Loucy (cell line): ENCODE data around the gene IL1B.

Experiments used
- H2AFZ ChIP-seq: fragments of 200-600 bp; sonication (generic); 2 replicates; pipeline ENCODE4 v1.6.0; 2016; ENCODE audit warnings: antibody characterized with exemption, mild to moderate bottlenecking, low read length, moderate library complexity
- H3F3A ChIP-seq: fragments of 200-600 bp; 2 replicates; pipeline ENCODE4 v1.6.0; 2016; ENCODE audit warnings: antibody characterized with exemption, low read depth, mild to moderate bottlenecking
- H3K27me3 ChIP-seq: fragments of 200-600 bp; sonication (generic); 2 replicates; pipeline ENCODE4 v1.6.1; 2014; ENCODE audit warnings: low read length, mild to moderate bottlenecking; ENCODE audit not compliant: insufficient read depth, poor library complexity, severe bottlenecking
- H3K36me3 ChIP-seq: fragments of 200-600 bp; sonication (generic); 2 replicates; pipeline ENCODE4 v1.6.1; 2016; ENCODE audit warnings: low read length; ENCODE audit not compliant: insufficient read depth
- H3K4me1 ChIP-seq: fragments of 200-600 bp; sonication (generic); 2 replicates; pipeline ENCODE4 v1.5.1; 2014; ENCODE audit warnings: low read length, mild to moderate bottlenecking; ENCODE audit not compliant: insufficient read depth, poor library complexity, severe bottlenecking
- H3K4me2 ChIP-seq: fragments of 200-600 bp; sonication (generic); 2 replicates; pipeline ENCODE4 v1.6.0; 2014; ENCODE audit warnings: antibody characterized with exemption, low read length, low read depth, mild to moderate bottlenecking; ENCODE audit not compliant: poor library complexity, severe bottlenecking
- H3K4me3 ChIP-seq: fragments of 200-600 bp; sonication (generic); 2 replicates; pipeline ENCODE4 v1.5.1; 2014; ENCODE audit warnings: low read length, mild to moderate bottlenecking, mixed read lengths; ENCODE audit not compliant: poor library complexity, severe bottlenecking
- H3K79me2 ChIP-seq: fragments of 200-600 bp; sonication (generic); 2 replicates; pipeline ENCODE4 v1.6.1; 2014; ENCODE audit warnings: low read length; ENCODE audit not compliant: insufficient read depth
- H3K9ac ChIP-seq: fragments of 200-600 bp; sonication (generic); 2 replicates; pipeline ENCODE4 v1.6.0; 2014; ENCODE audit warnings: mild to moderate bottlenecking, low read depth, low read length, moderate library complexity; ENCODE audit not compliant: poor library complexity, severe bottlenecking
- H3K9me2 ChIP-seq: fragments of 200-600 bp; sonication (generic); replicated peaks from 2 replicates; pipeline ENCODE4 v1.6.1; 2016; ENCODE audit warnings: low read depth, low read length, mixed read lengths
- H3K9me3 ChIP-seq: fragments of 200-600 bp; sonication (generic); 2 replicates; pipeline ENCODE4 v1.6.1; 2014; ENCODE audit warnings: mild to moderate bottlenecking, antibody characterized with exemption, low read length, low read depth; ENCODE audit not compliant: insufficient read depth
- H4K20me1 ChIP-seq: fragments of 200-600 bp; sonication (generic); 2 replicates; pipeline ENCODE4 v1.6.0; 2014; ENCODE audit warnings: antibody characterized with exemption, low read length, mild to moderate bottlenecking; ENCODE audit not compliant: insufficient read depth, poor library complexity, severe bottlenecking
- EZH2phosphoT487 ChIP-seq: fragments of 200-600 bp; IDR thresholded peaks from 2 replicates; pipeline ENCODE4 v1.6.1; 2018; ENCODE audit warnings: antibody characterized with exemption, mild to moderate bottlenecking, moderate library complexity, borderline replicate concordance
- TF ChIP-seq, protein P1 (sequence below): fragments of 200-600 bp; sonication (generic); conservative IDR thresholded peaks from 2 replicates; pipeline ENCODE4 v1.5.1; 2014; ENCODE audit warnings: mild to moderate bottlenecking, antibody characterized with exemption, low read length

The IL1B gene

DNA sequence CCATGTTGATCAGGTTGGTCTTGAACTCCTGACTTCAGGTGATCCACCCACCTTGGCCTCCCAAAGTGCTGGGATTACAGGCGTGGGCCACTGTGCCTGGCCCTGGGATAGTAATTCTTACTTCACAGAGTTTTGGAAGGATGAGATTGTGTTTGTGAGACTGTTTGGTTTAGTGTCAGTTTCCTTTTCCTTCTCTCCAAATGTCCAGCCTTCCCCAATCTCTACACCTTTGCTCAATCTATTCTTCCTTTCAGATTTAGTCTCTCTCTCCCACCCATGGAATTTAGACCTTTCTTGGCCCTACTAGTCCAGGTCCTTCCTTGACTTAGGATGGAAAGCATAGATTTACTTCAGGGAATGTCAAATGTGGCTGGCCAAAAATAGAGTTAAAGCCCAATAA, 40.1 kb downstream of the IL1B start:
- Histone ChIP-seq H3K4me2 (no peak overlapping the region), H3K4me3 (no peak overlapping the region), H3F3A (no peaks in the 10 kb centered on the region), H3K36me3 (no peaks in the 10 kb centered on the region), H2AFZ (no peak overlapping the region), H3K79me2 (no peaks in the 10 kb centered on the region), H3K27me3 (no peaks in the 10 kb centered on the region), H4K20me1 (no peaks in the 10 kb centered on the region), H3K9me2 (no peaks in the 10 kb centered on the region), H3K4me1 (peaks cover 2% of the 10 kb centered on the region), H3K9ac (no peak overlapping the region), H3K9me3 (no peaks in the 10 kb centered on the region)
- no peak for TF ChIP-seq EZH2phosphoT487
- TF ChIP-seq, protein P1, sequence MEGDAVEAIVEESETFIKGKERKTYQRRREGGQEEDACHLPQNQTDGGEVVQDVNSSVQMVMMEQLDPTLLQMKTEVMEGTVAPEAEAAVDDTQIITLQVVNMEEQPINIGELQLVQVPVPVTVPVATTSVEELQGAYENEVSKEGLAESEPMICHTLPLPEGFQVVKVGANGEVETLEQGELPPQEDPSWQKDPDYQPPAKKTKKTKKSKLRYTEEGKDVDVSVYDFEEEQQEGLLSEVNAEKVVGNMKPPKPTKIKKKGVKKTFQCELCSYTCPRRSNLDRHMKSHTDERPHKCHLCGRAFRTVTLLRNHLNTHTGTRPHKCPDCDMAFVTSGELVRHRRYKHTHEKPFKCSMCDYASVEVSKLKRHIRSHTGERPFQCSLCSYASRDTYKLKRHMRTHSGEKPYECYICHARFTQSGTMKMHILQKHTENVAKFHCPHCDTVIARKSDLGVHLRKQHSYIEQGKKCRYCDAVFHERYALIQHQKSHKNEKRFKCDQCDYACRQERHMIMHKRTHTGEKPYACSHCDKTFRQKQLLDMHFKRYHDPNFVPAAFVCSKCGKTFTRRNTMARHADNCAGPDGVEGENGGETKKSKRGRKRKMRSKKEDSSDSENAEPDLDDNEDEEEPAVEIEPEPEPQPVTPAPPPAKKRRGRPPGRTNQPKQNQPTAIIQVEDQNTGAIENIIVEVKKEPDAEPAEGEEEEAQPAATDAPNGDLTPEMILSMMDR = no peak

DNA sequence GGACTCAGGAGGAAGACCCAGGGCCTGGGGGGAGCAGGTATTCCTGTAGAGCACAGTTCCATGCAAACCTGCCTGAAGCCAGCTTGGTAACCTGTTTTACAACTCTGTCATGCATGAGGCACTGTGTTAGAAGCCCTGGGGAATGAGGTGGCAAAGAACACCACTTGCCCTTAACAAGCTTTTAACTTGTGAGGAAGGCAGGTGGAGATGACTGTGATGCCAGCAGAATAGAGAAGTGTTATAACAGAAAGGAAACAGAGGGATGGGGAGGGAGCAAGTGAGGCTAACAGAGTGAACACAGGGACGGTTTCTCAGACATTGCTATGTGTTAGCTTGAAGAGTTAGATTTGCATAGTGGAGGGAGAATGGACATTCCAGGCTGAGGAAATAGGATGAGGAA, 40.8 kb downstream of the IL1B start:
- TF ChIP-seq, protein P1 = no peak
- no peak for TF ChIP-seq EZH2phosphoT487
- no peaks in the 10 kb centered on the region for H3K27me3 ChIP-seq
- no peaks in the 10 kb centered on the region for H3K9me3 ChIP-seq
- no peak overlapping the region for H2AFZ ChIP-seq
- H3K9me2 ChIP-seq = no peaks in the 10 kb centered on the region
- H3F3A ChIP-seq = no peaks in the 10 kb centered on the region
- no peaks in the 10 kb centered on the region for H3K36me3 ChIP-seq
- no peak overlapping the region for H3K9ac ChIP-seq
- H3K79me2 ChIP-seq = no peaks in the 10 kb centered on the region
- no peak overlapping the region for H3K4me3 ChIP-seq
- peaks cover 2% of the 10 kb centered on the region for H3K4me1 ChIP-seq
- H3K4me2 ChIP-seq = no peak overlapping the region
- H4K20me1 ChIP-seq = no peaks in the 10 kb centered on the region

DNA sequence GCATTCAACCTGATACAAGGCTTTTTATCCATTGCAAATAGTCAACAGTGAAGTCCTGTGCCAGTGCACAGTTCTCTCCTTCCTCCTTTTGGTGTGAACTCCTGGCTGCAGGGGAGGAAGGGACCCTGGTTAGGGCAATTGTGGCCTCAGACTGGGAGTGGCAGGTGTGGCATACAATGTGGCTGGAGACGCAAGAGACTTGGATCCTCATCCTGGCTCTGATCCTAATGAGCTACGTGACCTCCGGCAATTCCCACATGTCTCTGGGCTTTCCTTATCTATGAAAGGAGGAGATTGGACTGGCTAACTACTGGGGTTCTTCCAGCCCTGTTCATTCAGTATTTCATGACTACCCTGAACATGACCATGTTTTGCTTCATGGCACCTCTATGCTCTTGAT, 41.7 kb downstream of the IL1B start:
- peaks cover 2% of the 10 kb centered on the region for H3K4me1 ChIP-seq
- H4K20me1 ChIP-seq = no peaks in the 10 kb centered on the region
- no peaks in the 10 kb centered on the region for H3K79me2 ChIP-seq
- no peak for TF ChIP-seq EZH2phosphoT487
- TF ChIP-seq, protein P1 = no peak
- no peak overlapping the region for H2AFZ ChIP-seq
- H3K4me2 ChIP-seq = no peak overlapping the region
- H3K9me3 ChIP-seq = no peaks in the 10 kb centered on the region
- no peak overlapping the region for H3K4me3 ChIP-seq
- no peaks in the 10 kb centered on the region for H3K36me3 ChIP-seq
- no peaks in the 10 kb centered on the region for H3K9me2 ChIP-seq
- H3K27me3 ChIP-seq = no peaks in the 10 kb centered on the region
- no peaks in the 10 kb centered on the region for H3F3A ChIP-seq
- no peak overlapping the region for H3K9ac ChIP-seq
